Measurements from ENCODE around the gene MST1. TPM values are rescaled to one million over a fixed set of nuclear protein-coding genes. Genes with fewer than 3 reads are reported as not detected.

Gene MST1
- total RNA-seq, 4 donors from 2014 or later = 12.9 to 24.7 (median 17.4) TPM

DNA sequence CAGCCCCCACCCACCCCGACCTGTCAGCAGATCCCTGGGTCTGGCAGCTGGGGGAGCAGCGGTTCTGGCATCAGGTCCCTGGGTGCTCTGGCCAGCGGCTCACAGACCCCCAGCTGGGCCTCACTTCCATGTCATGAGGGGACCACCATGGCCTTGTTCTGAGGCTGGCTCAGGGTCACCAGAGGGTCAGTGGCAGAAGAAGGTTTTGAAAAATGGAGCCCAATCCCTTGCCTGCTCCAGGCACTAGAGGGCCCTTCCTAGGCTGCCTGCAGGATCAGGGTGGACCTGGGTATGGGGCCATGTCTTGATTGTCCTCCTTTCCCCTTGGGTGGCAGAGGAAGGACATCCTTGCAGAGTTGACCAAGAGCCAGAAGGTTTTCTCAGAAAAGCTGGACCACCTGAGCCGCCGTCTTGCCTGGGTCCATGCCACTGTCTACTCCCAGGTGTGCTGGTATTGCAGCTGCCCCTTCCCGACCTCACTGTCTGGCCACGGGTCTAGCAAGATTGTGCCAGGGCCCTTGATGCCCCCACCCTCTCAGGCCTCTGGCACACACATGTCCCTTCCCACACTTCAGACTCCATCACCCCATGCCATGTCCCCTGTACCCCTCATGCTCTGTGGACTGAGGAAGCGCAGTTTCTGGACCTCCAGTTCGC is 17.3 kb upstream of the MST1 start:
- WGBS, 2 donors = 86 to 90% methylated on average over 9 of the region's 9 CpGs
- H3K4me3 ChIP-seq (ENCODE audit: low read depth, poor library complexity, severe bottlenecking) = no peak overlapping the region
- DNase-seq (ENCODE audit: low spot score in 2 of 2) = no peak
- intact Hi-C loops (cut with DNase I; ENCODE audit: low total_unique reads) = no loop called here
- TF ChIP-seq POLR2A (IDR thresholded peaks at IDR 0.05) = no peak
- TF ChIP-seq CTCF (IDR thresholded peaks at IDR 0.05) = no peak

DNA sequence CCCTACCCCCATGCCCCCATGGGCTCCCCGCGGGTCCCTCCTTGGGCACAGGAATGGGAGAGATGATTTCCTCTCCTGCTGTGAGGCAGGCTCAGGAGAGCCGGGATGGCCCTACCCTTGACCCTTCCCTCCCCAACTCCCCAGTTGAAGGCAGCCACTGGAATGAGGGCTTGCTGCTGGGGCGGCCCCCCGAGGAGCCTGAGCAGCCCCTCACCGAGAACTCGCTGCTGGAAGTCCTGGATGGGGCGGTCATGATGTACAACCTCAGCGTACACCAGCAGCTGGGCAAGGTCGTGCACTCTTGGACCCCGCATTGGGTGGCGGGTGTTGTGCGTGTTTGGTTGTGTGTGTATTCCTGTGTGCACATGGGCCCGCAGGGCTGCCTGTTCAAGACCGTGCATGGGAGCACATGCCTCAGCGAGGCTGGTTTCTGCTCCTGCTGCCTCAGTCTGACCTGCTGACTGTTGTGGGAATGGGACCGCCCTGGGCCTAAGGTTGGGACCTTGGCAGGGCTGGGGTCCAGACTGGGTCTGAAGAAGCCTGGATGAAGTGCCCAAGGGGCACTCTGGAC is 16.2 kb upstream of the MST1 start:
- H3K4me3 ChIP-seq (ENCODE audit: low read depth, poor library complexity, severe bottlenecking) = no peak overlapping the region
- 90 to 93% methylated on average over 16 to 17 of the region's 17 CpGs for WGBS, 2 donors
- no peak for DNase-seq (ENCODE audit: low spot score in 2 of 2)
- TF ChIP-seq CTCF (IDR thresholded peaks at IDR 0.05) (no peak), POLR2A (IDR thresholded peaks at IDR 0.05) (no peak)
- intact Hi-C loops (cut with DNase I; ENCODE audit: low total_unique reads) = no loop called here

DNA sequence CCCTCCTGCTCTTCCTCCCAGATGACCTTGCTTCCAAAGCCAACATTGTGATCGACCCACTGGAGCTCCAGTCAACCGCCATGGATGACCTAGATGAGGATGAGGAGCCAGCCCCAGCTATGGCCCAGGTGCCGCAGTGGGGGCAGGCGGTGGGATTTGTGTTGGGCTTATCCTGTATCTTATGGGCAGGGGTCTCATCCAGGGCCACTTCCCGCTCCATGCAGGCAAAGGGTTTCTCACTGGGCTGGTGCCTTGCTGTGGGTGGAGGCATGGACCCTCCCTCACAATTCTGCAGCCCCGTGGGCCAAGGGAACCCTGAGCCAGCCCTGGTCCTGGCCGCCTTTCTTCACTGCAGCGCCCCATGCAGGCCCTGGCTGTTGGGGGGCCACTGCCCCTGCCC is 15.4 kb upstream of the MST1 start:
- intact Hi-C loops (cut with DNase I; ENCODE audit: low total_unique reads) = loop anchor here (5.0 kb wide), 1 partner anchor 133 kb away; no protein-coding TSS in a partner anchor
- H3K4me3 ChIP-seq (ENCODE audit: low read depth, poor library complexity, severe bottlenecking) = no peak overlapping the region
- no peak for DNase-seq (ENCODE audit: low spot score in 2 of 2)
- 91 to 95% methylated on average over 4 to 8 of the region's 8 CpGs for WGBS, 2 donors
- TF ChIP-seq CTCF (IDR thresholded peaks at IDR 0.05) (no peak), POLR2A (IDR thresholded peaks at IDR 0.05) (no peak)

DNA sequence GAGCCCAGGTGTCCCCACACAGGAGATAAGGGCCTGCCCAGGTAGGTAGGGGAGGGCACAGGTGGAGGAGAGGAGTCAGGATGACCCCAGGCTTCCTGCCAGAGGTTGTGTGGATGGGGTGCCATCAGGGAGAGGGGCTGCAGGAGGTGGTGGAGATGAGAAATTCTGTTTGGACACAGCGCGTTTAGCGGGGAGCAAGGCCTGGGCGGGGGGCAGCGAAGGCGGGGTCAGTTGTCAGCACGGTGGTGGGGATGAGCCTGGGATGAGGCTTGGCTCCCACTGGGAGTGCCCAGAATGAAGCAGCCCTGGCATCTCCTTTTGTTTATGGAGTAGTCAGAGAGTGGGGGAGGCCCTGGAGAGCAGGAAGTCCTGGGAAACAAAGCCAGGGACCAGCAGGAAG is 14.7 kb upstream of the MST1 start:
- 92 to 95% methylated on average over 7 of the region's 7 CpGs for WGBS, 2 donors
- no peak for DNase-seq (ENCODE audit: low spot score in 2 of 2)
- no peak for TF ChIP-seq POLR2A (IDR thresholded peaks at IDR 0.05)
- no peak for TF ChIP-seq CTCF (IDR thresholded peaks at IDR 0.05)
- intact Hi-C loops (cut with DNase I; ENCODE audit: low total_unique reads) = loop anchor here (5.0 kb wide), 1 partner anchor 133 kb away; no protein-coding TSS in a partner anchor
- H3K4me3 ChIP-seq (ENCODE audit: low read depth, poor library complexity, severe bottlenecking) = no peak overlapping the region

GRCh38 chr3:49703443-49703927 is 14.2 kb upstream of the MST1 start:
- intact Hi-C loops (cut with DNase I; ENCODE audit: low total_unique reads) = loop anchor here (5.0 kb wide), 1 partner anchor 134 kb away; no protein-coding TSS in a partner anchor
- peak in 1 of 3 donors; percentile 43 for TF ChIP-seq CTCF (IDR thresholded peaks at IDR 0.05)
- no peak for TF ChIP-seq POLR2A (IDR thresholded peaks at IDR 0.05)
- no peak for DNase-seq (ENCODE audit: low spot score in 2 of 2)
- WGBS, 2 donors = 41 to 42% methylated on average over 7 to 9 of the region's 14 CpGs
- no peak overlapping the region for H3K4me3 ChIP-seq (ENCODE audit: low read depth, poor library complexity, severe bottlenecking)
